Liver (tissue), 9 donors: Measurements from ENCODE around the gene TRAPPC12. TPM values are rescaled to one million over a fixed set of nuclear protein-coding genes. Genes with fewer than 3 reads are reported as not detected.
"Not testable (repeated sequence)": the region's sequence is repeated elsewhere in the genome, so short reads cannot be mapped to it uniquely, and the experiment has no call there.

Experiments
- DNase-seq: peaks from one replicate; pipeline ENCODE4 v3.0.0-alpha.2; 2017; ENCODE audit warnings: low spot score
- H3K27ac ChIP-seq, 2 donors: one replicate each; pipeline ENCODE4 v1.7.0; 2013; ENCODE audit warnings: inconsistent platforms in 2 of 2, low read length in 2 of 2, control low read depth in 1 of 2, low read depth in 1 of 2, mild to moderate bottlenecking in 1 of 2
- H3K27me3 ChIP-seq, 4 donors: one replicate each; pipeline versions ENCODE4 v1.6.1 to v1.7.0; 2013; ENCODE audit warnings: low read length in 3 of 4, inconsistent platforms in 1 of 4, mild to moderate bottlenecking in 1 of 4, moderate library complexity in 1 of 4; ENCODE audit not compliant: control insufficient read depth in 4 of 4, insufficient read depth in 4 of 4
- H3K36me3 ChIP-seq, 4 donors: one replicate each; pipeline versions ENCODE4 v1.6.1 to v1.7.0; 2013; ENCODE audit warnings: low read length in 3 of 4, mild to moderate bottlenecking in 3 of 4, low read depth in 1 of 4, moderate library complexity in 1 of 4; ENCODE audit not compliant: control insufficient read depth in 4 of 4, insufficient read depth in 3 of 4
- H3K4me1 ChIP-seq, 4 donors: one replicate each; pipeline versions ENCODE4 v1.6.1 to v1.7.0; 2013; ENCODE audit warnings: low read length in 3 of 4, mild to moderate bottlenecking in 3 of 4, moderate library complexity in 1 of 4; ENCODE audit not compliant: control insufficient read depth in 4 of 4, insufficient read depth in 4 of 4
- H3K4me3 ChIP-seq, 3 donors: one replicate each; pipeline versions ENCODE4 v1.6.1 to v1.7.0; 2013; ENCODE audit warnings: low read length in 3 of 3, control low read depth in 1 of 3, low read depth in 1 of 3, mild to moderate bottlenecking in 1 of 3
- H3K9ac ChIP-seq, 2 donors: one replicate each; pipeline ENCODE4 v1.7.0; 2013; ENCODE audit warnings: low read length in 2 of 2, mild to moderate bottlenecking in 2 of 2, moderate library complexity in 2 of 2, control low read depth in 1 of 2, low read depth in 1 of 2
- H3K9me3 ChIP-seq, 4 donors: one replicate each; pipeline versions ENCODE4 v1.6.1 to v1.7.0; 2013; ENCODE audit warnings: low read length in 3 of 4; ENCODE audit not compliant: control insufficient read depth in 4 of 4
- FOXA1 ChIP-seq: IDR thresholded peaks from 2 replicates; pipeline ENCODE4 v1.6.1; 2016; ENCODE audit warnings: antibody characterized with exemption
- HNF4A ChIP-seq, 2 donors: conservative IDR thresholded peaks; 2 replicates each; pipeline ENCODE4 v1.6.1; 2016; ENCODE audit warnings: antibody characterized with exemption in 2 of 2, mild to moderate bottlenecking in 2 of 2
- RAD21 ChIP-seq, 2 donors: IDR thresholded peaks; 2 replicates each; pipeline ENCODE4 v1.6.1; 2016; ENCODE audit warnings: antibody characterized with exemption in 2 of 2, mild to moderate bottlenecking in 2 of 2
- RXRA ChIP-seq, 2 donors: IDR thresholded peaks; 2 replicates each; pipeline ENCODE4 v1.6.1; 2017 to 2018; ENCODE audit warnings: antibody characterized with exemption in 2 of 2, mild to moderate bottlenecking in 1 of 2
- WGBS: extraction: QIAGEN DNeasy Blood & Tissue Kit; methylation state at CpG from one replicate; pipeline ENCODE4 v1.1.7; 2013; 5-methylcytosine and 5-hydroxymethylcytosine counted together
- polyA plus RNA-seq, 2 donors: library from polyadenylated mRNA; stranded (reverse) in 1 of 2; unstranded in 1 of 2; fragments of 200-250 nt in 1 of 2; fragments of >200 nt in 1 of 2; fragmentation: Nextera tagmentation in 1 of 2; extraction: Ambion mirVana in 1 of 2; gene quantifications; one replicate each; pipeline versions ENCODE4 v1.2.1 to v1.2.3, GENCODE V29; 2013 to 2015
- total RNA-seq, 2 donors: library from RNA; depleted of rRNA; stranded (reverse); fragments of >200 nt; gene quantifications; one replicate each; pipeline ENCODE4 v1.2.3, GENCODE V29; 2014
- TF ChIP-seq, protein P1 (sequence below): IDR thresholded peaks from 2 replicates; pipeline ENCODE4 v1.6.1; 2016; ENCODE audit warnings: antibody characterized with exemption
- TF ChIP-seq, protein P2 (sequence below): IDR thresholded peaks from 2 replicates; pipeline ENCODE4 v1.6.1; 2016; ENCODE audit warnings: antibody characterized with exemption, mild to moderate bottlenecking
- TF ChIP-seq, protein P3 (sequence below): fragments of 150-350 bp; IDR thresholded peaks from 2 replicates; pipeline ENCODE4 v1.5.1; 2017; ENCODE audit warnings: improper control_type of control experiment, low read depth, low read length; ENCODE audit not compliant: missing input control
- TF ChIP-seq, protein P4 (sequence below): IDR thresholded peaks from 2 replicates; pipeline ENCODE4 v1.6.1; 2016; ENCODE audit warnings: antibody characterized with exemption
- TF ChIP-seq, protein P5 (sequence below): IDR thresholded peaks from 2 replicates; pipeline ENCODE4 v1.6.1; 2016; ENCODE audit warnings: antibody characterized with exemption
- donor health status: healthy.
- donor health status: healthy.
- donor health status: healthy.
- donor health status: healthy.
- donor health status: healthy.

The TRAPPC12 gene
- total and polyA plus RNA-seq, 4 donors = 30.2 to 60.9 (median 39.7) TPM

DNA sequence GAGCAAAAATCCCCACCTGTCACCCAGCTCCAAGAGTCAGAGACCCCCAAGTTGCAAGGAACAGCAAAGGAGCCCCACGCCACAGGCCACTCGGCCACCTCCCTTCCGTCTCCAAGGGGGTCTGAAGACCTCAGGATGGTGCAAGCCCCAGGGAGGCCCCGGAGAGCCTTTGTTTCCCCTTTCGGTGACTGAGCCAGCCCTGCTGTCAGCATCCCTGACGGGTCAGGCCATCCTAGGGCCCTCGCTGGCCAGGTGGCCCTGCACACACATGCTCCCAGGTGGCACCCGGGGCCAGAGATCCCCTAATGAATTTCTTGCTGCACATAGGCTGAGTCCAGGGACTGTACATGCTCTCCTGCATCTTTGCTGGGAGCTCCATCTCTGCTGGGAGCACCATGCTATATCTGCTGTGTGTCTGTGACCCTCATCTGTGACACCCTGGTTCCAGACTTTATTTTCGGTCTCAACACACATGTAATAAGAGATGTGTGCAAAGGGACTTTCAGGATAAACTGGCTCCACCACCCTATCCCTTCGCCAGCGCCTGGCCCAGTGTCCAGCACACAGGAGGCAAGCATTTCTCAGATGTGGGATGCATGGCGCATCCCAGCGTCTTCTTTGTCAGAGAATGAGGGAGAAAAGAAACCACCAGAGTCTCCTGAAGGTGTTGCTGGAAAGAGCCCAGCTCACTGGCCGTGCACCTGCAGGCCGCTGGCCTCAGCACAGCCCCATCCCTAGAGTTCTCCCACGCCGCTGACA lies 112.4 kb downstream of the TRAPPC12 start:
- Histone ChIP-seq H3K27me3 (no peaks in the 10 kb centered on the region), H3K27ac (no peak overlapping the region), H3K9ac (no peak overlapping the region), H3K4me3 (no peak overlapping the region), H3K36me3 (peaks cover 5 to 19% (median 15%) of the 10 kb centered on the region in 4 donors), H3K9me3 (no peaks in the 10 kb centered on the region), H3K4me1 (no peaks in the 10 kb centered on the region)
- WGBS = 94% methylated on average over 17 of the region's 17 CpGs
- DNase-seq = no peak
- TF ChIP-seq RXRA (IDR thresholded peaks at IDR 0.05) (no peak), RAD21 (IDR thresholded peaks at IDR 0.05) (no peak)
- TF ChIP-seq, protein P1, sequence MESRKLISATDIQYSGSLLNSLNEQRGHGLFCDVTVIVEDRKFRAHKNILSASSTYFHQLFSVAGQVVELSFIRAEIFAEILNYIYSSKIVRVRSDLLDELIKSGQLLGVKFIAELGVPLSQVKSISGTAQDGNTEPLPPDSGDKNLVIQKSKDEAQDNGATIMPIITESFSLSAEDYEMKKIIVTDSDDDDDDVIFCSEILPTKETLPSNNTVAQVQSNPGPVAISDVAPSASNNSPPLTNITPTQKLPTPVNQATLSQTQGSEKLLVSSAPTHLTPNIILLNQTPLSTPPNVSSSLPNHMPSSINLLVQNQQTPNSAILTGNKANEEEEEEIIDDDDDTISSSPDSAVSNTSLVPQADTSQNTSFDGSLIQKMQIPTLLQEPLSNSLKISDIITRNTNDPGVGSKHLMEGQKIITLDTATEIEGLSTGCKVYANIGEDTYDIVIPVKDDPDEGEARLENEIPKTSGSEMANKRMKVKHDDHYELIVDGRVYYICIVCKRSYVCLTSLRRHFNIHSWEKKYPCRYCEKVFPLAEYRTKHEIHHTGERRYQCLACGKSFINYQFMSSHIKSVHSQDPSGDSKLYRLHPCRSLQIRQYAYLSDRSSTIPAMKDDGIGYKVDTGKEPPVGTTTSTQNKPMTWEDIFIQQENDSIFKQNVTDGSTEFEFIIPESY = no peak

DNA sequence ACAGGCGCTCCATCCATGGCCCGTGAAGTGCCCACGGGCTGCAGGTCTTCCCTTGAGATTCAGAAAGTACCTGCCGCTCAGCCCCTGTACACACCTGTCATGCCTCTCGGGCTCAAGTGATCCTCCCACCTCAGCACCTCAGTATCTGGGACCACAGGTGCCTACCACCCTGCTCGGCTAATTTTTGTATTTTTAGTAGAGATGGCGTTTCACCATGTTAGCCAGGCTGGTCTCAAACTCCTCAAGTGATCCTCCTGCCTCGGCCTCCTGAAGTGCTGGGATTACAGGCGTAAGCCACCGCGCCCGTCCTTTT lies 112.9 kb downstream of the TRAPPC12 start:
- not testable (repeated sequence) for H3K9ac ChIP-seq, H3K27me3 ChIP-seq, H3K4me1 ChIP-seq, H3K4me3 ChIP-seq, DNase-seq, H3K27ac ChIP-seq, H3K9me3 ChIP-seq
- 90% methylated on average over 12 of the region's 12 CpGs for WGBS
- peaks cover 7 to 25% (median 21%) of the 10 kb centered on the region in 4 donors for H3K36me3 ChIP-seq

DNA sequence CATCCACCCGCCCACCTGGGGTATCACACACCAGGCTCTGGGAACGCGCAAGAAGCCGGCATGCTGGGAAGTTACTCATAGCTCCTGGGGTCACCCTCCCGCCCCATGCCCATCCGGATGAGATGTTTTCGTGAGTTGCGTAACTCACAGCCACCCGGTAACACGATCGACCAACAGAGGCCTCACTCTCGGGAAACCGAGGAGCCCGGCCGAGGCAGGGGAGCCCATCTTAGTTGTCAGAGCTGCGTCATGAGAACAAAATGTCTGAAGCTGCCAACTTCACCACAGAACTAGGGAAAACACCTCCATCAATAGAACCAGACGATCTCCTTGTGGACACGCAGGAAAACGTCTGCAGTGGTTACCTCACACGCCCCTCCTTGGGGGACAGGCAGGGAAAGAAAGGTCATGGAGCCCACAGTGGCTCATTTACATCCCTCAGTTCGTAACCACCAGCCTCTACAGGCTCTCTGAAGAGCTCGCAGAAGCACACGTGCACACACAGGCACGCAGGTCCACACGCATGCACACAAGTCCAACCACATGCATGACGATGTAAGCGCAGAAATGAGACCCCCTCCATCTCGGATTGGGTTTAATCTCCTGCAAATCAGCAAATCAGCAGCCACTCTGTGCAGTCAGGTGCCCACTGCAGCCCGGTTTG lies 113.6 kb downstream of the TRAPPC12 start:
- TF ChIP-seq, protein P2, sequence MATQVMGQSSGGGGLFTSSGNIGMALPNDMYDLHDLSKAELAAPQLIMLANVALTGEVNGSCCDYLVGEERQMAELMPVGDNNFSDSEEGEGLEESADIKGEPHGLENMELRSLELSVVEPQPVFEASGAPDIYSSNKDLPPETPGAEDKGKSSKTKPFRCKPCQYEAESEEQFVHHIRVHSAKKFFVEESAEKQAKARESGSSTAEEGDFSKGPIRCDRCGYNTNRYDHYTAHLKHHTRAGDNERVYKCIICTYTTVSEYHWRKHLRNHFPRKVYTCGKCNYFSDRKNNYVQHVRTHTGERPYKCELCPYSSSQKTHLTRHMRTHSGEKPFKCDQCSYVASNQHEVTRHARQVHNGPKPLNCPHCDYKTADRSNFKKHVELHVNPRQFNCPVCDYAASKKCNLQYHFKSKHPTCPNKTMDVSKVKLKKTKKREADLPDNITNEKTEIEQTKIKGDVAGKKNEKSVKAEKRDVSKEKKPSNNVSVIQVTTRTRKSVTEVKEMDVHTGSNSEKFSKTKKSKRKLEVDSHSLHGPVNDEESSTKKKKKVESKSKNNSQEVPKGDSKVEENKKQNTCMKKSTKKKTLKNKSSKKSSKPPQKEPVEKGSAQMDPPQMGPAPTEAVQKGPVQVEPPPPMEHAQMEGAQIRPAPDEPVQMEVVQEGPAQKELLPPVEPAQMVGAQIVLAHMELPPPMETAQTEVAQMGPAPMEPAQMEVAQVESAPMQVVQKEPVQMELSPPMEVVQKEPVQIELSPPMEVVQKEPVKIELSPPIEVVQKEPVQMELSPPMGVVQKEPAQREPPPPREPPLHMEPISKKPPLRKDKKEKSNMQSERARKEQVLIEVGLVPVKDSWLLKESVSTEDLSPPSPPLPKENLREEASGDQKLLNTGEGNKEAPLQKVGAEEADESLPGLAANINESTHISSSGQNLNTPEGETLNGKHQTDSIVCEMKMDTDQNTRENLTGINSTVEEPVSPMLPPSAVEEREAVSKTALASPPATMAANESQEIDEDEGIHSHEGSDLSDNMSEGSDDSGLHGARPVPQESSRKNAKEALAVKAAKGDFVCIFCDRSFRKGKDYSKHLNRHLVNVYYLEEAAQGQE = no peak
- TF ChIP-seq RXRA (IDR thresholded peaks at IDR 0.05) (no peak), FOXA1 (no peak), HNF4A (conservative IDR thresholded peaks at IDR 0.05) (no peak)
- TF ChIP-seq, protein P1 = no peak
- TF ChIP-seq, protein P3, sequence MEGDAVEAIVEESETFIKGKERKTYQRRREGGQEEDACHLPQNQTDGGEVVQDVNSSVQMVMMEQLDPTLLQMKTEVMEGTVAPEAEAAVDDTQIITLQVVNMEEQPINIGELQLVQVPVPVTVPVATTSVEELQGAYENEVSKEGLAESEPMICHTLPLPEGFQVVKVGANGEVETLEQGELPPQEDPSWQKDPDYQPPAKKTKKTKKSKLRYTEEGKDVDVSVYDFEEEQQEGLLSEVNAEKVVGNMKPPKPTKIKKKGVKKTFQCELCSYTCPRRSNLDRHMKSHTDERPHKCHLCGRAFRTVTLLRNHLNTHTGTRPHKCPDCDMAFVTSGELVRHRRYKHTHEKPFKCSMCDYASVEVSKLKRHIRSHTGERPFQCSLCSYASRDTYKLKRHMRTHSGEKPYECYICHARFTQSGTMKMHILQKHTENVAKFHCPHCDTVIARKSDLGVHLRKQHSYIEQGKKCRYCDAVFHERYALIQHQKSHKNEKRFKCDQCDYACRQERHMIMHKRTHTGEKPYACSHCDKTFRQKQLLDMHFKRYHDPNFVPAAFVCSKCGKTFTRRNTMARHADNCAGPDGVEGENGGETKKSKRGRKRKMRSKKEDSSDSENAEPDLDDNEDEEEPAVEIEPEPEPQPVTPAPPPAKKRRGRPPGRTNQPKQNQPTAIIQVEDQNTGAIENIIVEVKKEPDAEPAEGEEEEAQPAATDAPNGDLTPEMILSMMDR = no peak
- TF ChIP-seq, protein P4, sequence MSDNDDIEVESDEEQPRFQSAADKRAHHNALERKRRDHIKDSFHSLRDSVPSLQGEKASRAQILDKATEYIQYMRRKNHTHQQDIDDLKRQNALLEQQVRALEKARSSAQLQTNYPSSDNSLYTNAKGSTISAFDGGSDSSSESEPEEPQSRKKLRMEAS = no peak
- TF ChIP-seq, protein P5, sequence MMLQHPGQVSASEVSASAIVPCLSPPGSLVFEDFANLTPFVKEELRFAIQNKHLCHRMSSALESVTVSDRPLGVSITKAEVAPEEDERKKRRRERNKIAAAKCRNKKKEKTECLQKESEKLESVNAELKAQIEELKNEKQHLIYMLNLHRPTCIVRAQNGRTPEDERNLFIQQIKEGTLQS = no peak
- H3K4me1 ChIP-seq = no peaks in the 10 kb centered on the region
- no peak for DNase-seq
- WGBS = 69% methylated on average over 29 of the region's 29 CpGs
- H3K27ac ChIP-seq = no peak overlapping the region
- no peak overlapping the region for H3K4me3 ChIP-seq
- H3K9ac ChIP-seq = no peak overlapping the region
- H3K36me3 ChIP-seq = peaks cover 7 to 31% (median 27%) of the 10 kb centered on the region in 4 donors
- no peaks in the 10 kb centered on the region for H3K27me3 ChIP-seq
- no peaks in the 10 kb centered on the region for H3K9me3 ChIP-seq
